PC-3 (cell line): ENCODE measurements around the gene PAMR1.

Source experiments
- CTCF ChIP-seq: fragments of 300-600 bp; sonication (generic); conservative IDR thresholded peaks from 2 replicates; pipeline ENCODE4 v1.5.1; 2017; ENCODE audit warnings: antibody characterized with exemption, low read depth, mild to moderate bottlenecking, low read length
- EZH2 ChIP-seq: fragments of 300-600 bp; sonication (generic); IDR thresholded peaks from one replicate; pipeline ENCODE4 v1.6.1; 2017; ENCODE audit warnings: antibody characterized with exemption, mild to moderate bottlenecking, low read length; ENCODE audit not compliant: unreplicated experiment
- EZH2phosphoT487 ChIP-seq: fragments of 300-600 bp; sonication (generic); IDR thresholded peaks from 2 replicates; pipeline ENCODE4 v1.6.1; 2018; ENCODE audit warnings: mild to moderate bottlenecking, antibody characterized with exemption, low read length, borderline replicate concordance

DNA sequence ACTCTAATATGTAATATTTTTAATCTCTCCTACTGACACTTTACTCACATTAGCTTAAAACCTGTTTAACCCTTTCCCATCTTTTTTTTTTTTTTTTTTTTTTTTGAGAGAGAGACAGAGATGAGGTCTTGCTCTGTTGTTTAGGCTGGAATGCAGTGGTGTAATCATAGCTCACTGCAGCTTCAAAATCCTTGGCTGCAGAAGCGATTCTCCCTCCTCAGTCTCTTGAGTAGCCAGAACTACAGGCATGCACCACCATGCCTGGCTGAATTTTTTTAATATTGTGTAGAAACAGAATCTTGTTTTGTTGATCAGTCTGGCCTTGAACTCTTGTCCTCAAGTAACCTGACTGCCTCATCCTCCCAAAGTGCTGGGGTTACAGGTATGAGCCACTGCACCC lies 37.3 kb downstream of the PAMR1 start:
- TF ChIP-seq CTCF (no peak), EZH2phosphoT487 (no peak), EZH2 (no peak)
